Caco-2 (cell line): Measurements from ENCODE around the gene ALB. TPM values are rescaled to one million over a fixed set of nuclear protein-coding genes. Genes with fewer than 3 reads are reported as not detected.

ENCODE experiments used
- BruUV-seq: library from RNA; stranded (reverse); fragments of 400-500 nt; replicated peaks from 2 replicates; lab custom pipeline; 2021; lab: Mats Ljungman, UMichigan
- CTCF ChIA-PET: fragments of 300-600 bp; sonication (Branson Sonifier 250); formaldehyde crosslinking; loops from one replicate; lab custom pipeline; 2022; ENCODE audit warnings: antibody characterized with exemption; lab: Charles Lee
- POLR2A ChIA-PET: fragments of 300-600 bp; sonication (Branson Sonifier 250); formaldehyde crosslinking; loops from one replicate; lab custom pipeline; 2022; ENCODE audit warnings: antibody characterized with exemption; lab: Charles Lee
- DNase-seq, 2 experiments: peaks; one replicate each; pipeline versions ENCODE4 v3.0.0 to v3.0.0-alpha.2; 2020 to 2022
- H3K27me3 ChIP-seq: replicated peaks from 2 replicates; pipeline ENCODE4 v1.6.0; 2011; ENCODE audit warnings: low read length; ENCODE audit not compliant: control insufficient read depth, insufficient read depth
- H3K36me3 ChIP-seq: 2 replicates; pipeline ENCODE4 v1.5.1; 2011; ENCODE audit warnings: low read length; ENCODE audit not compliant: control insufficient read depth, insufficient read depth
- H3K4me1 ChIP-seq: fragments of 250-450 bp; sonication (Bioruptor Pico); 2 replicates; pipeline ENCODE4 v1.5.1; 2020; ENCODE audit warnings: mild to moderate bottlenecking
- H3K4me3 ChIP-seq: 2 replicates; pipeline ENCODE4 v1.5.1; 2011; ENCODE audit warnings: low read depth, mild to moderate bottlenecking, control low read depth, low read length
- H3K9me3 ChIP-seq: fragments of 250-450 bp; sonication (Bioruptor Pico); 2 replicates; pipeline ENCODE4 v1.5.1; 2020; ENCODE audit warnings: mild to moderate bottlenecking, moderate library complexity
- H3K27ac Mint-ChIP-seq: one replicate; pipeline ENCODE4 v1.8.0; 2022; ENCODE audit warnings: mixed read lengths; ENCODE audit not compliant: unreplicated experiment
- H3K27me3 Mint-ChIP-seq: one replicate; pipeline ENCODE4 v1.8.0; 2022; ENCODE audit warnings: mixed read lengths; ENCODE audit not compliant: insufficient read depth, unreplicated experiment
- H3K36me3 Mint-ChIP-seq: one replicate; pipeline ENCODE4 v1.8.0; 2022; ENCODE audit warnings: mild to moderate bottlenecking, mixed read lengths; ENCODE audit not compliant: insufficient read depth, unreplicated experiment
- H3K4me1 Mint-ChIP-seq: one replicate; pipeline ENCODE4 v1.8.0; 2022; ENCODE audit warnings: low read depth, mixed read lengths; ENCODE audit not compliant: unreplicated experiment
- H3K4me3 Mint-ChIP-seq: one replicate; pipeline ENCODE4 v1.8.0; 2022; ENCODE audit warnings: mild to moderate bottlenecking, moderate library complexity, mixed read lengths; ENCODE audit not compliant: unreplicated experiment
- H3K9me3 Mint-ChIP-seq: one replicate; pipeline ENCODE4 v1.8.0; 2022; ENCODE audit warnings: mixed read lengths; ENCODE audit not compliant: unreplicated experiment
- intact Hi-C: fragments of 100-400 bp; cut with micrococcal nuclease; formaldehyde crosslinking; loops from one replicate; pipeline ENCODE4 v1.10.0; 2022; ENCODE audit not compliant: unreplicated experiment
- total RNA-seq: library from RNA; stranded (reverse); gene quantifications from 2 replicates; pipeline ENCODE4 v1.2.3, GENCODE V29; 2022
- TF ChIP-seq, protein P1 (sequence below), 2 experiments: fragments of 200-600 bp in 1 of 2; IDR thresholded peaks; 1 replicate in 1 of 2; 2 replicates in 1 of 2; pipeline versions ENCODE4 v1.5.1 to v1.8.0; 2011 to 2022; ENCODE audit warnings: antibody characterized with exemption in 1 of 2, control low read depth in 1 of 2, inconsistent platforms in 1 of 2, low read depth in 1 of 2, low read length in 1 of 2, mild to moderate bottlenecking in 1 of 2, moderate library complexity in 1 of 2; ENCODE audit not compliant: insufficient read depth in 1 of 2, severe bottlenecking in 1 of 2, unreplicated experiment in 1 of 2

ALB gene
- total RNA-seq, 1 experiment from 2014 or later, result 64.9 TPM

DNA sequence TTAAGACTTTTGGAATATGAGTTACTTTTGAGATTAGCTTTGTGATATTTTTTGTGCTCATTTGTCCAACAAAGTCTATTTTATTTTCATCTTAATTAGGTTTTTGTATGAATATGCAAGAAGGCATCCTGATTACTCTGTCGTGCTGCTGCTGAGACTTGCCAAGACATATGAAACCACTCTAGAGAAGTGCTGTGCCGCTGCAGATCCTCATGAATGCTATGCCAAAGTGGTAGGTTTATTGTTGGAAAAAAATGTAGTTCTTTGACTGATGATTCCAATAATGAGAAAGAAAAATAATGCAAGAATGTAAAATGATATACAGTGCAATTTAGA is 10.8 kb downstream of the ALB start:
- H3K27me3 ChIP-seq, result no peaks in the 10 kb centered on the region
- BruUV-seq, result no TSS peak

DNA sequence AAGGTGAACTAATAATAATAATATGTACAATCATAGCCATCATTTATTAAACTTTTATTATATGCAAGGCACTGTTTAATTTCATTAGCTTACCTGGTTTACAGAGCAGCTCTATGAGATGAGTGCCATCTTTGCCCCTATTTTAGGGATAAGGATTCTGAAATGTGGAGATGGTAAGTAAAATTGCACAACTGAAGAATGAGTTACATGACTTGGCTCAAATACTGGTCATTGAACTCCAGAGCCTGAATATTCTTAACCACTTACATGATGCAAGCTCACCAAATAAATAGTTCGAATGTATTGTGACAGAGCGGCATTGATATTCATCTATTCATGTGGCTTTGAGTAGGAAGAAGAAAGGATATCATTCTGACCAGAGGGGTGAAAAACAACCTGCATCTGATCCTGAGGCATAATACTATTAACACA is 11.7 kb downstream of the ALB start:
- ChIA-PET CTCF (no interaction called here), POLR2A (no interaction called here)
- TF ChIP-seq, protein P1, sequence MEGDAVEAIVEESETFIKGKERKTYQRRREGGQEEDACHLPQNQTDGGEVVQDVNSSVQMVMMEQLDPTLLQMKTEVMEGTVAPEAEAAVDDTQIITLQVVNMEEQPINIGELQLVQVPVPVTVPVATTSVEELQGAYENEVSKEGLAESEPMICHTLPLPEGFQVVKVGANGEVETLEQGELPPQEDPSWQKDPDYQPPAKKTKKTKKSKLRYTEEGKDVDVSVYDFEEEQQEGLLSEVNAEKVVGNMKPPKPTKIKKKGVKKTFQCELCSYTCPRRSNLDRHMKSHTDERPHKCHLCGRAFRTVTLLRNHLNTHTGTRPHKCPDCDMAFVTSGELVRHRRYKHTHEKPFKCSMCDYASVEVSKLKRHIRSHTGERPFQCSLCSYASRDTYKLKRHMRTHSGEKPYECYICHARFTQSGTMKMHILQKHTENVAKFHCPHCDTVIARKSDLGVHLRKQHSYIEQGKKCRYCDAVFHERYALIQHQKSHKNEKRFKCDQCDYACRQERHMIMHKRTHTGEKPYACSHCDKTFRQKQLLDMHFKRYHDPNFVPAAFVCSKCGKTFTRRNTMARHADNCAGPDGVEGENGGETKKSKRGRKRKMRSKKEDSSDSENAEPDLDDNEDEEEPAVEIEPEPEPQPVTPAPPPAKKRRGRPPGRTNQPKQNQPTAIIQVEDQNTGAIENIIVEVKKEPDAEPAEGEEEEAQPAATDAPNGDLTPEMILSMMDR (IDR thresholded peaks at IDR 0.05; ENCODE audit: insufficient read depth in 1 of 2, low read depth in 1 of 2, low read length in 1 of 2, severe bottlenecking in 1 of 2, unreplicated experiment in 1 of 2), result no peak
- no peaks in the 10 kb centered on the region for H3K4me1 Mint-ChIP-seq
- peaks cover 3% of the 10 kb centered on the region for H3K27me3 Mint-ChIP-seq
- H3K9me3 ChIP-seq, result no peaks in the 10 kb centered on the region
- no peak overlapping the region for H3K27ac Mint-ChIP-seq
- no peak overlapping the region for H3K4me3 ChIP-seq
- BruUV-seq, result no TSS peak
- no peak overlapping the region for H3K4me3 Mint-ChIP-seq
- H3K9me3 Mint-ChIP-seq, result peaks cover 9% of the 10 kb centered on the region
- H3K27me3 ChIP-seq, result no peaks in the 10 kb centered on the region
- H3K4me1 ChIP-seq, result peaks cover 9% of the 10 kb centered on the region; the same call in 1 of the 2 replicates
- no peaks in the 10 kb centered on the region for H3K36me3 ChIP-seq
- intact Hi-C loops, result no loop called here
- DNase-seq, result no peak
- no peaks in the 10 kb centered on the region for H3K36me3 Mint-ChIP-seq

More for the DNA sequence above, 10.8 kb downstream of the ALB start:
- H3K9me3 Mint-ChIP-seq, result peaks cover 9% of the 10 kb centered on the region
- H3K27ac Mint-ChIP-seq, result no peak overlapping the region
- Histone ChIP-seq H3K4me3 (no peak overlapping the region), H3K4me1 (no peaks in the 10 kb centered on the region), H3K36me3 (no peaks in the 10 kb centered on the region), H3K9me3 (no peaks in the 10 kb centered on the region)
- DNase-seq, result no peak
- ChIA-PET CTCF (no interaction called here), POLR2A (no interaction called here)
- TF ChIP-seq, protein P1 (IDR thresholded peaks at IDR 0.05; ENCODE audit: insufficient read depth in 1 of 2, low read depth in 1 of 2, low read length in 1 of 2, severe bottlenecking in 1 of 2, unreplicated experiment in 1 of 2), result no peak
- peaks cover 3% of the 10 kb centered on the region for H3K27me3 Mint-ChIP-seq
- intact Hi-C loops, result no loop called here
- no peaks in the 10 kb centered on the region for H3K4me1 Mint-ChIP-seq
- H3K4me3 Mint-ChIP-seq, result no peak overlapping the region
- no peaks in the 10 kb centered on the region for H3K36me3 Mint-ChIP-seq

DNA sequence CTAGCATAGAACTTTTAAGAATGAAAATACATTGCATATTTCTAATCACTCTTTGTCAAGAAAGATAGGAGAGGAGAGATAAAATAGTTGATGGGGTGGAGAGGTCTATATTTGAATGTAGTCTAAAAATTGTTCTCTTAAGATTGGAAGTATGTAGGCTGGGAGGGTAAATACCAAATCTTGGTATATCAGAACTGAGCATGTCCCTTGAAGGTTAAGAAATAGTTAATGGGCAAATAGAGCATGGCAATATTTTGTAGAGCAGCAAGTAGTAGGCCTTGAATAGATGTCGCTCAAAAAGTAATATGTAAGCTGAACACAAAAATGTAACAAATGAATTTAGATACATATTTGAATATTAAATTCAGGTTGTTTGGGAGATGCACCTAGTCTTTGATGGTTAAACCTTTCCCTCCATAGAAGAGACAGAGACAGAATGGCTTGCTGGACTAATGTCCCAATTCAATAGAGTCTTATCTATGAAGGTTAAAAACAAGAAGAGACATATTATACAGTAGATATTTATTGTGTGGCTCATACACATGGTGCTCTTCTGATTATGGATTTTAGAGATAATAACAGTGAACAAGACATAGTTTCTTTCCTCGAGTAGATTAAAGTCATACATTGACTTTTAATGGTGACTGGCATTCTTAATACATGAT is 12.5 kb downstream of the ALB start:
- Mint-ChIP-seq H3K36me3 (no peaks in the 10 kb centered on the region), H3K4me3 (no peak overlapping the region), H3K27me3 (peaks cover 3% of the 10 kb centered on the region), H3K27ac (no peak overlapping the region), H3K9me3 (peaks cover 9% of the 10 kb centered on the region), H3K4me1 (no peaks in the 10 kb centered on the region)
- no peak for DNase-seq
- Histone ChIP-seq H3K4me1 (peaks cover 9% of the 10 kb centered on the region; the same call in 1 of the 2 replicates), H3K4me3 (no peak overlapping the region), H3K27me3 (no peaks in the 10 kb centered on the region), H3K9me3 (no peaks in the 10 kb centered on the region), H3K36me3 (no peaks in the 10 kb centered on the region)
- no TSS peak for BruUV-seq
- POLR2A ChIA-PET, result no interaction called here
- TF ChIP-seq, protein P1 (IDR thresholded peaks at IDR 0.05; ENCODE audit: insufficient read depth in 1 of 2, low read depth in 1 of 2, low read length in 1 of 2, severe bottlenecking in 1 of 2, unreplicated experiment in 1 of 2), result no peak
- CTCF ChIA-PET, result no interaction called here
- intact Hi-C loops, result no loop called here
